HG03521 (cell line): ENCODE results near the gene TMEM61.

Experiments
- ATAC-seq: cut with Tn5 transposase; IDR thresholded peaks from one replicate; pipeline ENCODE4 v1.9.1; 2021; ENCODE audit warnings: mild to moderate bottlenecking, moderate library complexity; ENCODE audit not compliant: unreplicated experiment

TMEM61 gene

DNA sequence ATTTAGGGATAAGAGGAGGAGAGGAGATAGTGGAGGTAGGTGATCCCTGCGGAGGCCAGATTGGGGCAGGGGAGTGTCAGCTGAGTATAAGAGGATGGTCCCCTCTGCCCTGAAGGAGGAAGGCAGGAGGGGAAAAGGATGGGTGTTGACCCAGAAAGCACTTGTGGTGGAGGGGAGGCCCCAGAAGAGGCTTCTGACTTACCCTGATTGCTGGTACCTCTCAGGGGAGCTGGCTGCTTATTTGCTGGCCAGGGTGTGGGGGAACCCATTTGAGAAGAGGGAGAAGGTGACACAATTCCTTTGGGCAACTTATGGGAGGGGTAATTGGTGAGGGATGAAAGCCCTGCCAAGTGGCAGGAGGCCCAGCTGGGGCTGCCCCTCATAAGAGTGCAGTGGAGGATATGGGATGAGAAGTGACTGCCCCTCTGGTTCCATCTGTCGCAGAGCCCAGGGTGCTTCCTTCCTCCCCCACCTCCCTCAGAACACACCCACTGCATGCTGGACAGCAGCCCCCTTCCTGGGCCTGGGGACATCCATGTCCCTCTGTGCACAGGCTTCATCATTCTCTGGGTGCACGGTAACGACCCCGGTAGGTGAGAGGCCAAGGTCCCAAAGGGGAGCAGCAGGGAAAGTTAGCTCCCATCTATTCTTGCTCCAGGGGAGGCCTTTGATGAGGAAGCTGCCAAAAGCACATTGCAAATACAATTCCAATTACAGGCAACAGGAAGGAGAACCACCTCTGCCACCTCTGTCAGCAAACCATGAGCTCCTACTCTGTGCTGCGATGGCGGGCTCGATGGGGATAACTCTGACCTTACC is 57.5 kb downstream of the TMEM61 start:
- no peak for ATAC-seq

DNA sequence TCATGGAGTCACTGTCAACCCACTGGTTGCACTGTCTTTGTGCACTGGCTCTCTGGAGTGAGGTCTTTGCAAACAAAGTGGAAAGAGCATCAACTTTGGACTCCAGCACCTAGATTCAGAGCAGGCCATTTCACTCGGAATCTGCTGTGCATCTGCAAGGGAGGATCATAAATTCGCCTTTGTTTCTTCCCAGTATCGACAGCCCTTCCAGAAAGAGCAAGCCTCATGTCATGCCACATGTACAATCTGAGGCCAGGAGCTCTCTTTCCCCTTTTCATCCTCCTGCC is 58.1 kb downstream of the TMEM61 start:
- no peak for ATAC-seq

- ATAC-seq, result no peak
These were observed 58.5 kb downstream of the TMEM61 start for GRCh38 chr1:55038974-55039341.

GRCh38 chr1:55039342-55040082 is 59.1 kb downstream of the TMEM61 start, which contains the start of gene PCSK9:
TSS of gene PCSK9 (plus strand) at chr1:55039548. CDS start at chr1:55039838, 290 bp downstream.
- no peak for ATAC-seq

DNA sequence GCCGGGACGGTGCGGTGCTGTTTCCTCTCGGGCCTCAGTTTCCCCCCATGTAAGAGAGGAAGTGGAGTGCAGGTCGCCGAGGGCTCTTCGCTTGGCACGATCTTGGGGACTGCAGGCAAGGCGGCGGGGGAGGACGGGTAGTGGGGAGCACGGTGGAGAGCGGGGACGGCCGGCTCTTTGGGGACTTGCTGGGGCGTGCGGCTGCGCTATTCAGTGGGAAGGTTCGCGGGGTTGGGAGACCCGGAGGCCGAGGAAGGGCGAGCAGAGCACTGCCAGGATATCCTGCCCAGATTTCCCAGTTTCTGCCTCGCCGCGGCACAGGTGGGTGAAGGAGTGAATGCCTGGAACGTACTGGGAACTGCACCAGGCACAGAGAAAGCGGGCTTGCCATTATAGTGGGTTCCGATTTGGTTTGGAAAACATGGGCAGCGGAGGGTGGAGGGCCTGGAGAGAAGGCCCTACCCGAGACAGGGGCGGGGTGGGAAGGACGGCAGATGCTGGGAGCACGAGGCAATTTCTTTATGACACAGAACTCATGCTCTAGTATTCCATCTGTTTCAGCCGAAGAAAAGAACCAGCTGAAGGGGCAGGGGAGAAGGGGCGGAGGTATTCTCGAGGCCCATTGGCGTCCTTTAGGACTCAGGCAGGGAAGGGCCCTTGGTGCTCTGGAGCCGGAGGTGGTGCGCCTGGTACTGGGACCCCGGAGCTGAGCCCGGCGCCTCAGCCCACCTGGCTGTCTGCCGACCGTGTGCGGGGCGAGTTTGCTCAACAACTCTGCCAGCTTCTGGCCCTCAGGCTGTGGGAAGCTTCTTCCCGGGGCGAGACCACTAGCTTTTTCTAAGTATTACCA is 59.9 kb downstream of the TMEM61 start:
- no peak for ATAC-seq

DNA sequence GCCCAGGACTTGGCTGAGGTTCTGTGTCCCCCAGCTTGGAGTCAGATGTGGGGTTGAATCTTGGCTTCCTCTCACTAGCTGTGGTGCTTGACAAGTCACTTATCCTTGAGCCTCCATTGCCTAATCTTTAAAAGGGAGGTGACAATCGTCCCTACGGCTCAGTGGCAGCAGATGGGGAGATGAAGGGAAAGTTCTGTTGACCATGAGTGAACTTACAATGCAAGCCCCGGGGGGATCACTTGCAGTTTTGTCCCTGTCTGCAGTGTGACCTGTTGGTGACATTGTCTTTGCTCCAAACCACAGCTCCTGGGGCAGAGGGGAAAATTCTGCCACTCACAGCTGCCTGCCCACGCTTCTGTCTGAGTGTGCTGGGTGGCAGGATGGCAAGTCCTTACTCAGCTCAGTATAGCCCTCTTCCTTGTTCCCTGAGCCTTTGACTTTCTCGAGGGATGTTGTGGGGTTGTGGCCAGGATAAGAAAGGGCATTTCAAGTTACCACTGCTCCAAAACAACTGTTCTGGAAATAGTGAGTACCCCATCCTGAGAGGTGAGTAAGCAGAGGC is 60.6 kb downstream of the TMEM61 start:
- ATAC-seq, result no peak

DNA sequence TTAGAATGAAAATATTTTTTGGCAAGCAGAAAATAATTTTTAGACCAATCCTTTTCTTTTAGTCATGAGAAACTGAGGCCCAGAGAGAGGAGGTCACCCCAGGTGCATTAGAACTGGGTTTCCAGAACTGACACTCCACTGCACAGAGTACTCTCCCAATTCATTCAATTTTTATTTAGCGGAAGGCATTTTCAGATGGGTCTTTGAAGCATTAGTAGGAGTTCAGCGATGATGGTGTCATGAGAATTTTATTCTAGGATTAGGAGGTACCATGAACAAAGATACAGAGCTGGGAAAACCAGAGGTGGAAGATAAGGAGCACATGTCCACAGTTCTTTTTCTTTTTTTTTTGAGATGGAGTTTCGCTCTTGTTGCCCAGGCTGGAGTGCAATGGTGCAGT is 61.2 kb downstream of the TMEM61 start:
- no peak for ATAC-seq
